Astrocyte (in vitro differentiated cells and primary cell): ENCODE measurements around the gene MOB3B. TPM values are rescaled to one million over a fixed set of nuclear protein-coding genes. Genes with fewer than 3 reads are reported as not detected.

ENCODE experiments used
- DNase-seq: peaks from one replicate; pipeline ENCODE4 v3.0.0-alpha.2; 2010; ENCODE audit warnings: low read depth
- FAIRE-seq: peaks from 2 replicates; lab custom pipeline; 2011; peaks lifted over from hg19 to GRCh38; lab: Jason Lieb, UNC
- H2AFZ ChIP-seq: 2 replicates; pipeline ENCODE4 v1.6.0; 2012; ENCODE audit warnings: low read depth, low read length, inconsistent platforms
- H3K27ac ChIP-seq: 2 replicates; pipeline ENCODE4 v1.5.1; 2011; ENCODE audit warnings: low read depth, low read length, inconsistent platforms
- H3K27me3 ChIP-seq: 2 replicates; pipeline ENCODE4 v1.6.0; 2011; ENCODE audit warnings: low read length, inconsistent platforms; ENCODE audit not compliant: insufficient read depth
- H3K36me3 ChIP-seq: 2 replicates; pipeline ENCODE4 v1.5.1; 2011; ENCODE audit warnings: low read length, inconsistent platforms; ENCODE audit not compliant: insufficient read depth
- H3K4me1 ChIP-seq: 2 replicates; pipeline ENCODE4 v1.5.1; 2011; ENCODE audit warnings: low read length, inconsistent platforms; ENCODE audit not compliant: insufficient read depth
- H3K4me2 ChIP-seq: 2 replicates; pipeline ENCODE4 v1.6.0; 2012; ENCODE audit warnings: low read length, inconsistent platforms
- H3K4me3 ChIP-seq: 2 replicates; pipeline ENCODE4 v1.5.1; 2011; ENCODE audit warnings: low read depth, mild to moderate bottlenecking, low read length, inconsistent platforms; ENCODE audit not compliant: insufficient read depth
- H3K79me2 ChIP-seq: 2 replicates; pipeline ENCODE4 v1.6.0; 2012; ENCODE audit warnings: mild to moderate bottlenecking, low read length, inconsistent platforms; ENCODE audit not compliant: insufficient read depth
- H3K9ac ChIP-seq: 2 replicates; pipeline ENCODE4 v1.6.0; 2012; ENCODE audit warnings: mild to moderate bottlenecking, low read length, inconsistent platforms
- H3K9me3 ChIP-seq: 2 replicates; pipeline ENCODE4 v1.5.1; 2012; ENCODE audit warnings: low read depth, mild to moderate bottlenecking, low read length, inconsistent platforms; ENCODE audit not compliant: insufficient read depth
- H4K20me1 ChIP-seq: 2 replicates; pipeline ENCODE4 v1.6.0; 2012; ENCODE audit warnings: low read length, inconsistent platforms; ENCODE audit not compliant: insufficient read depth
- H3K27ac Mint-ChIP-seq: one replicate; pipeline ENCODE4 v1.8.0; 2021; ENCODE audit warnings: mild to moderate bottlenecking, mixed read lengths; ENCODE audit not compliant: unreplicated experiment
- H3K27me3 Mint-ChIP-seq: one replicate; pipeline ENCODE4 v1.8.0; 2021; ENCODE audit warnings: low read depth, mixed read lengths; ENCODE audit not compliant: unreplicated experiment
- H3K36me3 Mint-ChIP-seq: one replicate; pipeline ENCODE4 v1.8.0; 2021; ENCODE audit warnings: low read depth, mixed read lengths; ENCODE audit not compliant: unreplicated experiment
- H3K4me1 Mint-ChIP-seq: one replicate; pipeline ENCODE4 v1.8.0; 2021; ENCODE audit warnings: low read depth, mixed read lengths; ENCODE audit not compliant: unreplicated experiment
- H3K4me3 Mint-ChIP-seq: one replicate; pipeline ENCODE4 v1.8.0; 2021; ENCODE audit warnings: mild to moderate bottlenecking, moderate library complexity, mixed read lengths; ENCODE audit not compliant: unreplicated experiment
- H3K9me3 Mint-ChIP-seq: one replicate; pipeline ENCODE4 v1.8.0; 2021; ENCODE audit warnings: mild to moderate bottlenecking, mixed read lengths; ENCODE audit not compliant: unreplicated experiment
- EZH2 ChIP-seq: IDR thresholded peaks from 2 replicates; pipeline ENCODE4 v1.6.1; 2012; ENCODE audit warnings: mild to moderate bottlenecking, low read length, inconsistent platforms; ENCODE audit not compliant: insufficient read depth
- total RNA-seq: library from RNA; stranded (reverse); gene quantifications from 2 replicates; pipeline ENCODE4 v1.2.1, GENCODE V29; 2021
- TF ChIP-seq, protein P1 (sequence below): IDR thresholded peaks from 2 replicates; pipeline ENCODE4 v1.5.1; 2011; ENCODE audit warnings: low read depth, mild to moderate bottlenecking, inconsistent platforms, low read length, moderate library complexity; ENCODE audit not compliant: insufficient read depth

MOB3B gene
- total RNA-seq, 1 donor from 2014 or later = 3.9 TPM

DNA sequence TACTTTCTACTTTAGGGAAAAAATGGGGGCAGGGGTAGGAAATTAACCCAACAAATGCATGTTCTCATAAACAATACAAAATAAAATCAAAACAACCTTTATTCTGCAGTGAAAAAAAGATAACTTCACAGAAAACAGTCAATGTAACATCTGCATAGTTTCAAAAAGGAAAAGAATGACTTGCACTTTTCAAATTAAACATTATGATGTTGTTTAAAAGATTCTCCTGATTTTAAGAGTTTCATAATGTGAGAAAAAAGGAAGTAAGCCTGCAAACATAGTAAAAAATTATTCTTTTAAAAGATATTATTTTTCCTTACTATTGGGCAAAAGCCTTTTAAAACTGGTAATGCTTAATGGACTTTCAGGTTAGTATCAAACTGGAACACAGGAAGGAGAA, 36.1 kb upstream of the MOB3B start:
- no peak for FAIRE-seq
- no peak overlapping the region for H3K27ac Mint-ChIP-seq
- H3K36me3 Mint-ChIP-seq = no peaks in the 10 kb centered on the region

DNA sequence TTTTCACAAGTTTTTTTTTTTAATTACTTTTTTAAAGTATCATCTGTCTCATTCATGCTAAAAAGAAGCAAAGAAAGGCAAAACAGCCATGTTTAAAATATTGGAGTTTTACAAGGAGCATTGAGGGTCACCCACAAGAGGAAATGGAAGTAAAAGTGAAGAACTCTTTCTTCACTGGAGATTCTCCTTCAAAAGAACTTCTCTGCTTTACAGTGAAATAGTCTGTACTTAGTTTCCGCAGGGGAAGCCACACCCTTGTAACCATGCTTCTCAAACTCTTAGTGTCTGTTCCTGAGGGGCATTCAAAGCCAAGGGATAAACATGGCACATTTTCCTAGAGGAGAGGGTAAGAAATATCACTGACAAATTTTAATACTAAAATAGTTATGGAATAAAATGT, 35.1 kb upstream of the MOB3B start:
- no peak overlapping the region for H3K27ac Mint-ChIP-seq

More for the DNA sequence above, 36.1 kb upstream of the MOB3B start:
- no peak overlapping the region for H3K4me3 Mint-ChIP-seq
- Histone ChIP-seq H3K27me3 (no peaks in the 10 kb centered on the region), H3K36me3 (no peaks in the 10 kb centered on the region), H3K4me1 (no peaks in the 10 kb centered on the region), H3K4me3 (no peak overlapping the region), H3K79me2 (no peaks in the 10 kb centered on the region), H3K27ac (no peak overlapping the region), H3K9ac (no peak overlapping the region), H4K20me1 (peaks cover 5% of the 10 kb centered on the region), H3K4me2 (no peak overlapping the region), H2AFZ (no peak overlapping the region), H3K9me3 (no peaks in the 10 kb centered on the region)
- TF ChIP-seq, protein P1, sequence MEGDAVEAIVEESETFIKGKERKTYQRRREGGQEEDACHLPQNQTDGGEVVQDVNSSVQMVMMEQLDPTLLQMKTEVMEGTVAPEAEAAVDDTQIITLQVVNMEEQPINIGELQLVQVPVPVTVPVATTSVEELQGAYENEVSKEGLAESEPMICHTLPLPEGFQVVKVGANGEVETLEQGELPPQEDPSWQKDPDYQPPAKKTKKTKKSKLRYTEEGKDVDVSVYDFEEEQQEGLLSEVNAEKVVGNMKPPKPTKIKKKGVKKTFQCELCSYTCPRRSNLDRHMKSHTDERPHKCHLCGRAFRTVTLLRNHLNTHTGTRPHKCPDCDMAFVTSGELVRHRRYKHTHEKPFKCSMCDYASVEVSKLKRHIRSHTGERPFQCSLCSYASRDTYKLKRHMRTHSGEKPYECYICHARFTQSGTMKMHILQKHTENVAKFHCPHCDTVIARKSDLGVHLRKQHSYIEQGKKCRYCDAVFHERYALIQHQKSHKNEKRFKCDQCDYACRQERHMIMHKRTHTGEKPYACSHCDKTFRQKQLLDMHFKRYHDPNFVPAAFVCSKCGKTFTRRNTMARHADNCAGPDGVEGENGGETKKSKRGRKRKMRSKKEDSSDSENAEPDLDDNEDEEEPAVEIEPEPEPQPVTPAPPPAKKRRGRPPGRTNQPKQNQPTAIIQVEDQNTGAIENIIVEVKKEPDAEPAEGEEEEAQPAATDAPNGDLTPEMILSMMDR = no peak
- TF ChIP-seq EZH2 = no peak
- H3K9me3 Mint-ChIP-seq = no peaks in the 10 kb centered on the region
- H3K4me1 Mint-ChIP-seq = no peaks in the 10 kb centered on the region
- no peak for DNase-seq
- H3K27me3 Mint-ChIP-seq = no peaks in the 10 kb centered on the region

More for the DNA sequence above, 35.1 kb upstream of the MOB3B start:
- no peak overlapping the region for H3K4me3 ChIP-seq
- TF ChIP-seq, protein P1 = no peak
- TF ChIP-seq EZH2 = no peak
- H3K9me3 ChIP-seq = no peaks in the 10 kb centered on the region
- no peak overlapping the region for H3K4me2 ChIP-seq
- no peaks in the 10 kb centered on the region for H3K36me3 Mint-ChIP-seq
- FAIRE-seq (no peak), DNase-seq (no peak)
- H3K27ac ChIP-seq = no peak overlapping the region
- no peak overlapping the region for H3K4me3 Mint-ChIP-seq
- no peaks in the 10 kb centered on the region for H3K27me3 Mint-ChIP-seq
- H3K79me2 ChIP-seq = no peaks in the 10 kb centered on the region
- no peaks in the 10 kb centered on the region for H3K9me3 Mint-ChIP-seq
- H3K27me3 ChIP-seq = no peaks in the 10 kb centered on the region
- no peaks in the 10 kb centered on the region for H3K4me1 ChIP-seq
- no peaks in the 10 kb centered on the region for H3K4me1 Mint-ChIP-seq
- no peaks in the 10 kb centered on the region for H3K36me3 ChIP-seq
- no peak overlapping the region for H2AFZ ChIP-seq
- H3K9ac ChIP-seq = no peak overlapping the region
- H4K20me1 ChIP-seq = peaks cover 5% of the 10 kb centered on the region
